Measurements from ENCODE around the gene HIPK2.

Gene HIPK2

GRCh38 chr7:139804571-139804970 is 26.8 kb upstream of the HIPK2 start:
- Histone ChIP-seq H3K79me2 (no peaks in the 10 kb centered on the region), H3K9ac (no peak overlapping the region), H3K4me1 (no peaks in the 10 kb centered on the region), H2AFZ (no peak overlapping the region), H3K27ac (no peak overlapping the region), H3K9me3 (ENCODE audit: control insufficient read depth, low read length) (no peaks in the 10 kb centered on the region), H3K4me3 (ENCODE audit: low read depth, low read length) (no peak overlapping the region), H3K4me2 (ENCODE audit: low read length) (no peak overlapping the region), H3K27me3 (ENCODE audit: control insufficient read depth, insufficient read depth, low read length) (no peaks in the 10 kb centered on the region), H3K36me3 (ENCODE audit: control insufficient read depth, insufficient read depth, low read length) (no peaks in the 10 kb centered on the region)
- no peak for TF ChIP-seq CTCF (IDR thresholded peaks at IDR 0.05)

- Histone ChIP-seq H3K4me3 (ENCODE audit: low read depth, low read length) (no peak overlapping the region), H3K9ac (no peak overlapping the region), H3K27ac (no peak overlapping the region), H3K36me3 (ENCODE audit: control insufficient read depth, insufficient read depth, low read length) (no peaks in the 10 kb centered on the region), H3K27me3 (ENCODE audit: control insufficient read depth, insufficient read depth, low read length) (no peaks in the 10 kb centered on the region), H2AFZ (no peak overlapping the region), H3K79me2 (no peaks in the 10 kb centered on the region), H3K4me2 (ENCODE audit: low read length) (no peak overlapping the region), H3K4me1 (peaks cover 9% of the 10 kb centered on the region), H3K9me3 (ENCODE audit: control insufficient read depth, low read length) (no peaks in the 10 kb centered on the region)
- no peak for TF ChIP-seq CTCF (IDR thresholded peaks at IDR 0.05)
These were observed 21.8 kb upstream of the HIPK2 start for GRCh38 chr7:139799586-139799985.

GRCh38 chr7:139798892-139799291 is 21.1 kb upstream of the HIPK2 start:
- H3K4me1 ChIP-seq = peaks cover 9% of the 10 kb centered on the region
- no peak overlapping the region for H3K9ac ChIP-seq
- H3K27me3 ChIP-seq (ENCODE audit: control insufficient read depth, insufficient read depth, low read length) = no peaks in the 10 kb centered on the region
- H3K9me3 ChIP-seq (ENCODE audit: control insufficient read depth, low read length) = no peaks in the 10 kb centered on the region
- no peaks in the 10 kb centered on the region for H3K79me2 ChIP-seq
- no peak overlapping the region for H3K4me3 ChIP-seq (ENCODE audit: low read depth, low read length)
- H3K36me3 ChIP-seq (ENCODE audit: control insufficient read depth, insufficient read depth, low read length) = no peaks in the 10 kb centered on the region
- H3K4me2 ChIP-seq (ENCODE audit: low read length) = no peak overlapping the region
- no peak overlapping the region for H3K27ac ChIP-seq
- no peak for TF ChIP-seq CTCF (IDR thresholded peaks at IDR 0.05)
- H2AFZ ChIP-seq = peak overlapping the region; percentile 67

- H3K27ac ChIP-seq = no peak overlapping the region
- H3K36me3 ChIP-seq (ENCODE audit: control insufficient read depth, insufficient read depth, low read length) = no peaks in the 10 kb centered on the region
- peak overlapping the region; percentile 42 for H3K4me2 ChIP-seq (ENCODE audit: low read length)
- no peaks in the 10 kb centered on the region for H3K79me2 ChIP-seq
- peaks cover 9% of the 10 kb centered on the region for H3K4me1 ChIP-seq
- H3K9ac ChIP-seq = no peak overlapping the region
- H3K27me3 ChIP-seq (ENCODE audit: control insufficient read depth, insufficient read depth, low read length) = no peaks in the 10 kb centered on the region
- no peaks in the 10 kb centered on the region for H3K9me3 ChIP-seq (ENCODE audit: control insufficient read depth, low read length)
- H3K4me3 ChIP-seq (ENCODE audit: low read depth, low read length) = no peak overlapping the region
- TF ChIP-seq CTCF (IDR thresholded peaks at IDR 0.05) = no peak
- H2AFZ ChIP-seq = peak overlapping the region; percentile 67
These were observed 20.4 kb upstream of the HIPK2 start for GRCh38 chr7:139798221-139798620.

- H3K4me2 ChIP-seq (ENCODE audit: low read length) = peak overlapping the region; percentile 42
- no peaks in the 10 kb centered on the region for H3K27me3 ChIP-seq (ENCODE audit: control insufficient read depth, insufficient read depth, low read length)
- no peaks in the 10 kb centered on the region for H3K79me2 ChIP-seq
- H2AFZ ChIP-seq = peak overlapping the region; percentile 67
- no peaks in the 10 kb centered on the region for H3K9me3 ChIP-seq (ENCODE audit: control insufficient read depth, low read length)
- no peaks in the 10 kb centered on the region for H3K36me3 ChIP-seq (ENCODE audit: control insufficient read depth, insufficient read depth, low read length)
- H3K4me3 ChIP-seq (ENCODE audit: low read depth, low read length) = no peak overlapping the region
- no peak overlapping the region for H3K9ac ChIP-seq
- TF ChIP-seq CTCF (IDR thresholded peaks at IDR 0.05) = no peak
- peaks cover 9% of the 10 kb centered on the region for H3K4me1 ChIP-seq
- no peak overlapping the region for H3K27ac ChIP-seq
These were observed 19.8 kb upstream of the HIPK2 start for GRCh38 chr7:139797607-139798006.
